Dedifferentiated amniotic fluid mesenchymal stem cell (primary cell): Measurements from ENCODE around the gene TMPRSS2.

ENCODE experiments used
- DNase-seq: peaks from one replicate; pipeline ENCODE4 v3.0.0-alpha.2; 2016; ENCODE audit errors: extremely low spot score

Gene TMPRSS2

GRCh38 chr21:41509733-41510132 lies 1.8 kb upstream of the TMPRSS2 start:
- no peak for DNase-seq

- no peak for DNase-seq
Observed at GRCh38 chr21:41509145-41509496, 1.2 kb upstream of the TMPRSS2 start.

- DNase-seq = no peak
Observed at GRCh38 chr21:41508415-41509144, 622 bp upstream of the TMPRSS2 start.

- no peak for DNase-seq
Observed at GRCh38 chr21:41506611-41507520, 1.1 kb downstream of the TMPRSS2 start.

- no peak for DNase-seq
Observed at GRCh38 chr21:41506005-41506594, 1.9 kb downstream of the TMPRSS2 start.

GRCh38 chr21:41504030-41504429 lies 3.9 kb downstream of the TMPRSS2 start:
- no peak for DNase-seq

GRCh38 chr21:41503331-41503730 lies 4.6 kb downstream of the TMPRSS2 start:
- DNase-seq = no peak

- no peak for DNase-seq
Observed at GRCh38 chr21:41501919-41502318, 6.0 kb downstream of the TMPRSS2 start.

GRCh38 chr21:41500931-41501381 lies 7.0 kb downstream of the TMPRSS2 start:
- no peak for DNase-seq

- no peak for DNase-seq
Observed at GRCh38 chr21:41500363-41500762, 7.6 kb downstream of the TMPRSS2 start.

- DNase-seq = no peak
Observed at GRCh38 chr21:41499920-41500319, 8.0 kb downstream of the TMPRSS2 start.

- DNase-seq = no peak
Observed at GRCh38 chr21:41497788-41498187, 10.2 kb downstream of the TMPRSS2 start.

- no peak for DNase-seq
Observed at GRCh38 chr21:41497008-41497407, 10.9 kb downstream of the TMPRSS2 start.

GRCh38 chr21:41494242-41494641 lies 13.7 kb downstream of the TMPRSS2 start:
- no peak for DNase-seq

GRCh38 chr21:41491412-41491811 lies 16.5 kb downstream of the TMPRSS2 start:
- no peak for DNase-seq

- DNase-seq = no peak
Observed at GRCh38 chr21:41490330-41490729, 17.6 kb downstream of the TMPRSS2 start.

- no peak for DNase-seq
Observed at GRCh38 chr21:41489329-41489728, 18.6 kb downstream of the TMPRSS2 start.

- no peak for DNase-seq
Observed at GRCh38 chr21:41488080-41488479, 19.9 kb downstream of the TMPRSS2 start.

GRCh38 chr21:41487082-41487481 lies 20.9 kb downstream of the TMPRSS2 start:
- DNase-seq = no peak

- no peak for DNase-seq
Observed at GRCh38 chr21:41483973-41484372, 24.0 kb downstream of the TMPRSS2 start.

GRCh38 chr21:41483415-41483814 lies 24.5 kb downstream of the TMPRSS2 start:
- DNase-seq = no peak

- DNase-seq = no peak
Observed at GRCh38 chr21:41482980-41483379, 25.0 kb downstream of the TMPRSS2 start.

GRCh38 chr21:41482301-41482700 lies 25.7 kb downstream of the TMPRSS2 start:
- no peak for DNase-seq
